ENCODE data around the gene DCAF10.
A peak's percentile ranks its signal among the peaks of the same experiment; 100 is the strongest.

The DCAF10 gene

DNA sequence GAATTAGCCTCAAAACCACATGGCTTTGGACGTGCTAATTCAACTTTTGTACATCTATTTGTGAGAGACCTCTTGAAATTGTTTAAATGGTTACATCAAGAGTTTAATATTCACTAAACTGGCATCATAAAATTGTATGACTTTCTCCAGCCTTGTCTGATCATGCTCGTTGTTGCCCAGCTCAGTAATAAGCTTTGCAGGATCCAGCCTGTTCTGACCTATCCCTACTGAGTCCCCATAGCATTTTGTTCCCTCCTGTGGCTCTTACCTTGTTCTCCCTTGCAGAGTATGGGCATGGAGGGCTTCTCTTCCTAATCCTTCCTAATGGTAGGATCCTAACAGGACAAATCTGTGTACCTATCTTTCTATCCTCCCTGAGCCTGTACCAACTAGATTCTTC is 22.1 kb upstream of the DCAF10 start:
- H3K4me3 ChIP-seq (ENCODE audit: low read depth, low read length) = no peak overlapping the region
- TF ChIP-seq, protein P1, sequence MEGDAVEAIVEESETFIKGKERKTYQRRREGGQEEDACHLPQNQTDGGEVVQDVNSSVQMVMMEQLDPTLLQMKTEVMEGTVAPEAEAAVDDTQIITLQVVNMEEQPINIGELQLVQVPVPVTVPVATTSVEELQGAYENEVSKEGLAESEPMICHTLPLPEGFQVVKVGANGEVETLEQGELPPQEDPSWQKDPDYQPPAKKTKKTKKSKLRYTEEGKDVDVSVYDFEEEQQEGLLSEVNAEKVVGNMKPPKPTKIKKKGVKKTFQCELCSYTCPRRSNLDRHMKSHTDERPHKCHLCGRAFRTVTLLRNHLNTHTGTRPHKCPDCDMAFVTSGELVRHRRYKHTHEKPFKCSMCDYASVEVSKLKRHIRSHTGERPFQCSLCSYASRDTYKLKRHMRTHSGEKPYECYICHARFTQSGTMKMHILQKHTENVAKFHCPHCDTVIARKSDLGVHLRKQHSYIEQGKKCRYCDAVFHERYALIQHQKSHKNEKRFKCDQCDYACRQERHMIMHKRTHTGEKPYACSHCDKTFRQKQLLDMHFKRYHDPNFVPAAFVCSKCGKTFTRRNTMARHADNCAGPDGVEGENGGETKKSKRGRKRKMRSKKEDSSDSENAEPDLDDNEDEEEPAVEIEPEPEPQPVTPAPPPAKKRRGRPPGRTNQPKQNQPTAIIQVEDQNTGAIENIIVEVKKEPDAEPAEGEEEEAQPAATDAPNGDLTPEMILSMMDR (IDR thresholded peaks at IDR 0.05; ENCODE audit: low read depth, low read length, missing control alignments) = no peak
- no peak for DNase-seq (ENCODE audit: low read depth)

DNA sequence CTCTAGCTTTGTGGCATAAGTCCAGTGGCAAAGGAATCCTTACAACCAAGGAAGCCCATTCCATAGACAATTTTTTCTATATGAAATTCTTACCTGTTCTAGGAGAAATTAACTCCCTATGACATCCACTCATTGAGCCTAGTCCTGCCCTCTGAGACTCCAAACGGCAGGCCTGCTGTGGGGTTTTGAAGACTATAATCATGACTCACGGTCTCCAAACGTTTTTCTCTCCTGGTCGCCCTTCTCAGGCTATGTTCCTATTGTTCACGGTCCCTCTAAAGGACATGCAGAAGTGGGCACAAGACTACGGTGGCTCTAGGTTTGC is 16.3 kb upstream of the DCAF10 start:
- peak overlapping the region; percentile 83 for H3K4me3 ChIP-seq (ENCODE audit: low read depth, low read length)
- no peak for DNase-seq (ENCODE audit: low read depth)
- TF ChIP-seq, protein P1 (IDR thresholded peaks at IDR 0.05; ENCODE audit: low read depth, low read length, missing control alignments) = no peak

DNA sequence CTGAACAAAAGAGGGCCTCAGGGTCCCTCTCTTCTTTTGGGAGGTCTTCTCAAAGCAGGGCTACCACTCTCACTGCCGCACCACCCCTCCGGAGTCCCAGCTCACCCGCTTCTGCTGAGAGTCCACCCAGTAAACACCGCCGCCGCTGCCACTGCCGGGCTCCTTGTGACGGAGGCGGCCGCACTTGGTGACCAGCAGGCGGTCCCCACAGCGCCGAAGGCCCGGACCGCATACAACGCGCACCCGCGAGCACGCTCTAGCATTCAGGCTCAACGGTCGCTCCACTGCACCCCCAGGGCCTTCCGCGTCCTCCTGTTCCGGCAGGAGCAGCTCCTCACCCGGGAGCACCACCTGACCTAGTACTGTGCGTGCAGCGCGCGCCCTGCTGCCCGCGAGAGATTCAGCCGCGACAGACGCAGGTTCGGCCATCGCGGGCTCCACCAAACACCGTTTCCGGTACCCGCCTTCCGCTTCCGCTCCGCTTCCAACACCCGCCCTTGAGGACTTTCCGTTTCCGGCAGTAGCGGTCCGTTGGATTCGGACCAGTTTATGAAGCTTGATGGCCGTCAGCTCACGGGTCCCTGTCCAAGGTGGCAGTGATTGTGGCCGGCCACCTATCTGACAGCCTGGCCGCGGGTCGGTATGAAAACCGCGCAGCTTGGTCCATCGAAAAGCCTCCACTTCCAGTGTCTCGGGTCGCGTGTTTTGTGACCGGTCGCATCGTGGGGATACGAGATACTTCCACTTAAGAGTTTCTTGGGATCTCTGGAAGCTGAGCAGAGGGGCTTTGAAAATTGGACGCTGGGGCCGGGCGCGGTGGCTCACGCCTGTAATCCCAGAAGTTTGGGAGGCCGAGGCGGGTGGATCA is 15.7 kb upstream of the DCAF10 start, which contains the start of gene EXOSC3:
EXOSC3 (minus strand) TSS at position 449 of the 868 bp plus-strand sequence; CDS start at position 429, 20 bp downstream.
- TF ChIP-seq, protein P1 (IDR thresholded peaks at IDR 0.05; ENCODE audit: low read depth, low read length, missing control alignments) = peak; percentile 12
- peak; percentile 75 for DNase-seq (ENCODE audit: low read depth)

DNA sequence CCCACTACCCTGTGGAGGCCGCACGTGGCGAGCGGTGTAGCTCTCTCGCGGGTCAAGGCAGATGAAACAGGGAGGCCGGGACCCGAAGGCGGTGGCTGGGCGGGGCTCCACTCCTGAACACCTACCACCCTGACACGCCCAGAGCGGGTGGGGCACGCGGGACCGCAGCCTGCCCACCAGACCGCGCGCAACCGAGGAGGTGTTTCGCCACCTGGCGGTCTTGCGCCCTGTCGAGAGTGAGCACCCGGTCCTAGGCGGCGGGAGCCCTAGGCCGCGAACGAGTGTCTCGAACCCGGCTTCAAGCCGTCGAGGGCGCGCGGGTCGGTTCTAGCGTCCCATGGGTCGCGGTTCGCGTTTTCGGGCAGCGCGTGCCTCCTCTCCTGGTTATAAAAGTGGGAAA is 13.5 kb upstream of the DCAF10 start:
- TF ChIP-seq, protein P1 (IDR thresholded peaks at IDR 0.05; ENCODE audit: low read depth, low read length, missing control alignments) = peak; percentile 34
- no peak overlapping the region for H3K4me3 ChIP-seq (ENCODE audit: low read depth, low read length)
- DNase-seq (ENCODE audit: low read depth) = no peak

More for the DNA sequence above, 15.7 kb upstream of the DCAF10 start, which contains the start of gene EXOSC3:
- peak within 1 kb of the TSS; percentile 83 for H3K4me3 ChIP-seq (ENCODE audit: low read depth, low read length)

DNA sequence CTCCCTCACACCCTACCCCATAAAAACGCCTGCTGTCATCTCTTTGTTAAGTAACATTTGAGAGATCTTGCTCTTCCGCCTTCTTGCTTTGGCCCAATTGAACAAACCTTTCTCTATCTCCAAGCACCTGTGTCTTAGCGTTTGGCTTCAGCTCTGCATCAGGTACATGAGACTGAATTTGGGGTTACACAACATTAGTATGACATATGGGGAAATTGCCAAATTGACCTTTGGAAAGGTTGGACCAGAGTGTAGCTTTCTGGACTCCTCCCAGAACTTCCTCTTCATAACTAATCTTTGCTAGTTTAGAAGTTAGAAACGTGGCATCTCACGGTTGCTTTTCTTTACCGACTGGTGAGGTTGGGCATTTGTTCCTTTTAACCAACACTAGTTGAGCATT is 12.3 kb upstream of the DCAF10 start:
- no peak for DNase-seq (ENCODE audit: low read depth)
- no peak overlapping the region for H3K4me3 ChIP-seq (ENCODE audit: low read depth, low read length)
- TF ChIP-seq, protein P1 (IDR thresholded peaks at IDR 0.05; ENCODE audit: low read depth, low read length, missing control alignments) = no peak

DNA sequence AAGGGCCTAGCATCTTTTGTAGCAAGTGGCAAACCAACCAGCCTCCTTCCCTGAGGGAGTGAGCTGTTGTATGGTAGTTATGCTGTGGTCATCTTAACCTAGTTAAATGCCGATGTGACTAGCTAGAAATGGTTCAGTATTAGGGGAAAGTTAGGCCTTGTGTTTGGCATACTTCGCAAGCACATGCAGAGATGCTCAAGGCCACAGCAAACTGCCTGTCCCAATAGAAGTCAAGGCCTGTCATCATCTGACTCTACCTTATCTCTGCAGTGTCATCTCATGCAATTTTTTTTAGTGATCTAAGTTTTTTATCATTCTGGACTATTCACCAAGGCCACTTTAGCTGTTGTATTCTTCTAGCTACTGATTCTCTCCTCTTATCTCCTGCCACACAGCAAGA is 10.5 kb upstream of the DCAF10 start:
- no peak for DNase-seq (ENCODE audit: low read depth)
- TF ChIP-seq, protein P1 (IDR thresholded peaks at IDR 0.05; ENCODE audit: low read depth, low read length, missing control alignments) = no peak
- H3K4me3 ChIP-seq (ENCODE audit: low read depth, low read length) = no peak overlapping the region

DNA sequence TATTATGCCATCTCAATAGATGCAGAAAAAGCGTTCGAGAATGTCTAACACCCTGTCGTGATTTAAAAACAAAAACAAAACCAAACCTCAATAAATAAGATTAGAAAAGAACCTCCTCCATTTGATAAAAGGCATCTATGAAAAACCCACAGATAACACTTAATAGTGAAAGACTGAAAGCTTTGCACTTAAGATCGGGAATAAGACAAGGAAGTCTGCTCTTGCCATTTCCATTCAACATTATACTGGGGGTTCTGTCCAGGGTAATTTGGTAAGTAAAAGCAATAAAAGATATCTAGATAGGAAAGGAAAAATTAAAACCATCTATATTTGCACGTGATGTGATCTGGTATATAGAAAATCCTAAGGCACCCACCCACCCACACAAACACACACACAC is 8.5 kb upstream of the DCAF10 start:
- H3K4me3 ChIP-seq (ENCODE audit: low read depth, low read length) = no peak overlapping the region
- TF ChIP-seq, protein P1 (IDR thresholded peaks at IDR 0.05; ENCODE audit: low read depth, low read length, missing control alignments) = no peak
- no peak for DNase-seq (ENCODE audit: low read depth)
